ENCODE measurements around the gene COX7B2. TPM values are rescaled to one million over a fixed set of nuclear protein-coding genes. Genes with fewer than 3 reads are reported as not detected.

COX7B2 gene
- total and polyA plus RNA-seq, 10 of the 15 experiments (the other 5 are each of a cell fraction or from before 2014, with no cell fraction given), result not detected

GRCh38 chr4:46781434-46782092 lies 127.5 kb downstream of the COX7B2 start:
- ChIA-PET POLR2A (no interaction called here), CTCF (interaction anchor here (0.8 kb wide), 1 partner anchor 9 kb away, joined by 3 read pairs; no protein-coding TSS in a partner anchor), RAD21 (ENCODE audit: unreplicated experiment) (no interaction called here), SMC1A (ENCODE audit: uncharacterized antibody, unreplicated experiment) (interaction anchor here (1.4 kb wide), 1 partner anchor 45 kb away, joined by 3 read pairs; no protein-coding TSS in a partner anchor)
- Histone ChIP-seq H3K79me2 (ENCODE audit: control insufficient read depth, insufficient read depth, low read length) (no peaks in the 10 kb centered on the region), H3K27ac (ENCODE audit: control insufficient read depth, insufficient read depth) (no peak overlapping the region), H3K4me1 (ENCODE audit: control insufficient read depth, insufficient read depth, low read length) (no peaks in the 10 kb centered on the region), H4K20me1 (ENCODE audit: control insufficient read depth, insufficient read depth) (no peaks in the 10 kb centered on the region), H3K27me3 (replicated peaks in 1 of 2; ENCODE audit: control insufficient read depth in 2 of 2, insufficient read depth in 2 of 2, low read length in 1 of 2) (no peaks in the 10 kb centered on the region), H3K9ac (ENCODE audit: control insufficient read depth, insufficient read depth, low read length) (no peak overlapping the region), H3K36me3 (ENCODE audit: control insufficient read depth in 2 of 2, insufficient read depth in 2 of 2, low read length in 1 of 2) (no peaks in the 10 kb centered on the region), H2AFZ (ENCODE audit: control insufficient read depth, low read depth, low read length) (no peak overlapping the region), H3K4me3 (no peak overlapping the region), H3K4me2 (ENCODE audit: control insufficient read depth, insufficient read depth) (no peak overlapping the region), H3K9me3 (replicated peaks; ENCODE audit: control insufficient read depth, insufficient read depth, low read length) (no peaks in the 10 kb centered on the region; the same call in 2 of the 3 replicates)
- in situ Hi-C loops (cut with MboI) (no loop called here), intact Hi-C loops (cut with micrococcal nuclease; ENCODE audit: unreplicated experiment) (no loop called here)
- BruUV-seq (replicated peaks), result no TSS peak
- TF ChIP-seq NRF1 (conservative IDR thresholded peaks at IDR 0.05; ENCODE audit: low read depth, low read length) (no peak), MYC (IDR thresholded peaks at IDR 0.05; ENCODE audit: insufficient read depth, insufficient read length, insufficient replicate concordance, low read length, severe bottlenecking) (no peak), CREB1 (IDR thresholded peaks at IDR 0.05; ENCODE audit: low read depth) (no peak), ZNF622 (IDR thresholded peaks at IDR 0.05) (no peak), ETV6 (conservative IDR thresholded peaks at IDR 0.05 in 1 of 2, IDR thresholded peaks at IDR 0.05 in 1 of 2; ENCODE audit: borderline replicate concordance in 1 of 2, low read depth in 1 of 2) (no peak), NBN (IDR thresholded peaks at IDR 0.05) (no peak), TAF1 (IDR thresholded peaks at IDR 0.05; ENCODE audit: borderline replicate concordance, low read depth, low read length) (no peak), RFX5 (IDR thresholded peaks at IDR 0.05; ENCODE audit: low read depth, low read length) (no peak), IRF3 (IDR thresholded peaks at IDR 0.05) (no peak), MEF2A (IDR thresholded peaks at IDR 0.05; ENCODE audit: insufficient read depth, low read depth, low read length) (no peak), KAT2A (conservative IDR thresholded peaks at IDR 0.05; ENCODE audit: control insufficient read depth, low read depth, low read length) (no peak), RAD51 (IDR thresholded peaks at IDR 0.05) (no peak)
- ATAC-seq (no peak), DNase-seq (ENCODE audit: low read depth, low spot score) (no peak), FAIRE-seq (no peak)
- WGBS (ENCODE audit: insufficient coverage, insufficient replicate concordance, low lambda C conversion rate, missing lambda C conversion rate), result 63% methylated on average over 17 of the region's 25 CpGs
